Endothelial cell of umbilical vein (primary cell): Measurements from ENCODE around the gene RALGPS1.

Experiments used
- CTCF ChIP-seq, 2 donors: IDR thresholded peaks; 1 replicate in 1 of 2; 2 replicates in 1 of 2; pipeline ENCODE4 v1.5.1; 2011; ENCODE audit warnings: low read length in 2 of 2, mild to moderate bottlenecking in 2 of 2, moderate library complexity in 2 of 2, control low read depth in 1 of 2, inconsistent platforms in 1 of 2, low read depth in 1 of 2; ENCODE audit not compliant: insufficient read depth in 1 of 2; ENCODE audit errors: extremely low read depth in 1 of 2
- POLR2AphosphoS5 ChIP-seq: IDR thresholded peaks from 2 replicates; pipeline ENCODE4 v1.6.1; 2012; ENCODE audit warnings: low read depth, mild to moderate bottlenecking, control low read depth, low read length, moderate library complexity; ENCODE audit not compliant: insufficient read depth

GRCh38 chr9:126891676-126892075, 22.9 kb upstream of the RALGPS1 start:
- no peak for TF ChIP-seq POLR2AphosphoS5
- no peak for TF ChIP-seq CTCF (IDR thresholded peaks at IDR 0.05; ENCODE audit: extremely low read depth in 1 of 2, insufficient read depth in 1 of 2, low read depth in 1 of 2, low read length in 2 of 2)
